GM12878 (cell line): ENCODE measurements around the gene AHCYL2. TPM values are rescaled to one million over a fixed set of nuclear protein-coding genes. Genes with fewer than 3 reads are reported as not detected.
"Not testable (repeated sequence)": the region's sequence is repeated elsewhere in the genome, so short reads cannot be mapped to it uniquely, and the experiment has no call there.

ENCODE experiments used
- ATAC-seq: fragments of 200-7000 bp; cut with Tn5 transposase; 3 replicates; pipeline ENCODE4 v1.9.1; 2020; ENCODE audit warnings: mild to moderate bottlenecking, moderate library complexity
- BruUV-seq: library from RNA; stranded (reverse); fragments of 400-500 nt; replicated peaks from 2 replicates; lab custom pipeline; 2021; lab: Mats Ljungman, UMichigan
- CTCF ChIA-PET: fragments of 300-600 bp; sonication (Branson Sonifier 250); formaldehyde crosslinking; extraction: SDS; loops from one replicate; lab custom pipeline; 2021; ENCODE audit warnings: inconsistent platforms; lab: Yijun Ruan, JAX
- POLR2A ChIA-PET: fragments of 350-600 bp; formaldehyde crosslinking; extraction: SDS; loops from one replicate; lab custom pipeline; 2021; ENCODE audit warnings: inconsistent platforms; lab: Charles Lee
- RAD21 ChIA-PET: fragments of 300-600 bp; sonication (Branson Sonifier 250); formaldehyde crosslinking; loops from one replicate; lab custom pipeline; 2023; ENCODE audit warnings: antibody characterized with exemption; ENCODE audit not compliant: unreplicated experiment; lab: Charles Lee
- SMC1A ChIA-PET: fragments of 300-600 bp; sonication (Branson Sonifier 250); formaldehyde crosslinking; loops from one replicate; lab custom pipeline; 2023; ENCODE audit not compliant: unreplicated experiment, uncharacterized antibody; lab: Charles Lee
- DNase-seq: peaks from one replicate; pipeline ENCODE4 v3.0.0-alpha.2; 2011; ENCODE audit warnings: low read depth, low spot score
- FAIRE-seq: peaks from 3 replicates; lab custom pipeline; 2011; peaks lifted over from hg19 to GRCh38; lab: Jason Lieb, UNC
- H2AFZ ChIP-seq: 2 replicates; pipeline ENCODE4 v1.6.0; 2011; ENCODE audit warnings: low read depth, low read length, control low read depth; ENCODE audit not compliant: control insufficient read depth
- H3K27ac ChIP-seq: 2 replicates; pipeline ENCODE4 v1.5.1; 2011; ENCODE audit warnings: control low read depth; ENCODE audit not compliant: control insufficient read depth, insufficient read depth
- H3K27me3 ChIP-seq, 2 experiments: replicated peaks in 1 of 2; 2 replicates each; pipeline versions ENCODE4 v1.6.0 to v1.6.1; 2011; ENCODE audit warnings: low read length in 1 of 2; ENCODE audit not compliant: control insufficient read depth in 2 of 2, insufficient read depth in 2 of 2
- H3K36me3 ChIP-seq, 2 experiments: 2 replicates each; pipeline ENCODE4 v1.5.1; 2011; ENCODE audit warnings: low read length in 1 of 2; ENCODE audit not compliant: control insufficient read depth in 2 of 2, insufficient read depth in 2 of 2
- H3K4me1 ChIP-seq: 2 replicates; pipeline ENCODE4 v1.6.1; 2011; ENCODE audit warnings: mild to moderate bottlenecking, low read length, moderate library complexity, mixed read lengths; ENCODE audit not compliant: control insufficient read depth, insufficient read depth
- H3K4me2 ChIP-seq: 2 replicates; pipeline ENCODE4 v1.6.0; 2011; ENCODE audit warnings: control low read depth; ENCODE audit not compliant: control insufficient read depth, insufficient read depth
- H3K4me3 ChIP-seq: fragments of 200-600 bp; sonication (generic); 2 replicates; pipeline ENCODE4 v1.5.1; 2016
- H3K79me2 ChIP-seq: 2 replicates; pipeline ENCODE4 v1.6.0; 2011; ENCODE audit warnings: low read length; ENCODE audit not compliant: control insufficient read depth, insufficient read depth
- H3K9ac ChIP-seq: 2 replicates; pipeline ENCODE4 v1.8.0; 2011; ENCODE audit warnings: low read length, control low read depth, mixed read lengths; ENCODE audit not compliant: control insufficient read depth, insufficient read depth
- H3K9me3 ChIP-seq: replicated peaks from 3 replicates; pipeline ENCODE4 v1.5.1; 2011; ENCODE audit warnings: mild to moderate bottlenecking, low read length; ENCODE audit not compliant: control insufficient read depth, insufficient read depth
- H4K20me1 ChIP-seq: 2 replicates; pipeline ENCODE4 v1.6.0; 2011; ENCODE audit not compliant: control insufficient read depth, insufficient read depth
- WGBS: methylation state at CpG from one replicate; pipeline ENCODE4 v1.1.6; 2016; ENCODE audit warnings: low lambda C conversion rate; ENCODE audit not compliant: insufficient replicate concordance, insufficient coverage; ENCODE audit errors: missing lambda C conversion rate; 5-methylcytosine and 5-hydroxymethylcytosine counted together
- in situ Hi-C: fragments of 300-500 bp; cut with MboI; formaldehyde crosslinking; loops from 9 replicates; pipeline ENCODE4 v1.14.3; 2018; ENCODE audit warnings: mixed read lengths
- intact Hi-C: fragments of 100-400 bp; cut with micrococcal nuclease; formaldehyde crosslinking; loops from one replicate; pipeline ENCODE4 v1.14.2; 2022; ENCODE audit not compliant: unreplicated experiment
- polyA plus RNA-seq, 11 experiments: library from polyadenylated mRNA; depleted of rRNA in 4 of 11; unstranded in 6 of 11; stranded (reverse) in 5 of 11; fragments of >200 nt; fragmentation: Nextera tagmentation in 4 of 11; fragmentation: Illumina TruSeq in 1 of 11; extraction: Ambion mirVana in 4 of 11; extraction: Trizol in 1 of 11; gene quantifications; 1 replicate in 1 of 11; 2 replicates in 10 of 11; pipeline versions ENCODE4 v1.2.1 to v1.2.3, GENCODE V29; 2011 to 2016; ENCODE audit warnings: inconsistent platforms in 2 of 11, missing spikeins in 2 of 11, low read depth in 1 of 11
- small RNA-seq: library from RNA; depleted of rRNA; stranded (forward); fragments of <200 nt; gene quantifications from one replicate; pipeline ENCODE3, GENCODE V24; 2014
- total RNA-seq, 4 experiments: library from RNA; depleted of rRNA in 3 of 4; stranded (reverse); fragments of >200 nt in 3 of 4; fragmentation: Illumina TruSeq in 1 of 4; extraction: Trizol in 1 of 4; gene quantifications; 2 replicates each; pipeline versions ENCODE4 v1.2.1 to v1.2.3, GENCODE V29; 2013 to 2021

AHCYL2 gene
- total and polyA plus RNA-seq, 10 of the 15 experiments (the other 5 are each of a cell fraction or from before 2014, with no cell fraction given): 1.7 to 29.1 (median 5.4) TPM

DNA sequence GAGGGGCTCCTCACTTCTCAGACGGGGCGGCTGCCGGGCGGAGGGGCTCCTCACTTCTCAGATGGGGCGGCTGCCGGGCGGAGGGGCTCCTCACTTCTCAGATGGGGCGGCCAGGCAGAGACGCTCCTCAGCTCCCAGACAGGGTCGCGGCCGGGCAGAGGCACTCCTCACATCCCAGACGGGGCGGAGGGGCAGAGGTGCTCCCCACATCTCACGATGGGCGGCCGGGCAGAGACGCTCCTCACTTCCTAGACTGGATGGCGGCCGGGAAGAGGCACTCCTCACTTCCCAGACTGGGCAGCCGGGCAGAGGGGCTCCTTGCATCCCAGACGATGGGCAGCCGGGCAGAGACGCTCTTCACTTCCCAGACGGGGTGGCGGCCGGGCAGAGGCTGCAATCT is 251.6 kb downstream of the AHCYL2 start:
- H2AFZ ChIP-seq, H3K4me3 ChIP-seq, H3K79me2 ChIP-seq, H3K9me3 ChIP-seq, H3K4me1 ChIP-seq, CTCF ChIA-PET, FAIRE-seq, POLR2A ChIA-PET, H3K27ac ChIP-seq, H3K27me3 ChIP-seq, SMC1A ChIA-PET, H4K20me1 ChIP-seq, H3K4me2 ChIP-seq, BruUV-seq, in situ Hi-C loops, ATAC-seq, H3K36me3 ChIP-seq, H3K9ac ChIP-seq, RAD21 ChIA-PET, DNase-seq: not testable (repeated sequence)
- intact Hi-C loops: loop anchor here (10.0 kb wide), 1 partner anchor 348 kb away; no protein-coding TSS in a partner anchor
- WGBS: 98% methylated on average over 12 of the region's 27 CpGs

Small RNA genes within 50 kb of the gene (small RNA-seq; reads per million reads assigned to genes)
- gene AC009244.1 (not detected), gene SNRPGP3 (not detected)

Other genes starting within 250 kb of the AHCYL2 start
- 72.7 and 77.4 TPM in 2 replicates for gene TNPO3, start 169.9 kb upstream of the AHCYL2 start, total RNA-seq (2014; rRNA removed)
- gene TNPO3, start 169.9 kb upstream of the AHCYL2 start, total RNA-seq (2014; rRNA removed; fragmentation: Illumina TruSeq; extraction: Trizol): 64.3 and 64.5 TPM in 2 replicates
- gene TNPO3, start 169.9 kb upstream of the AHCYL2 start, total RNA-seq (2021): 63.0 and 67.6 TPM in 2 replicates
- gene TNPO3, start 169.9 kb upstream of the AHCYL2 start, polyA plus RNA-seq (2011; rRNA removed): 46.6 and 56.7 TPM in 2 replicates
- 68.7 and 68.9 TPM in 2 replicates for gene TNPO3, start 169.9 kb upstream of the AHCYL2 start, polyA plus RNA-seq (2014; fragmentation: Illumina TruSeq; extraction: Trizol)
- 10 to 100 TPM; 17.6 to 23.5 TPM for gene TNPO3, start 169.9 kb upstream of the AHCYL2 start, polyA plus RNA-seq (2014; fragmentation: Nextera tagmentation; extraction: Ambion mirVana)
- 52.4 and 57.4 TPM in 2 replicates for gene TNPO3, start 169.9 kb upstream of the AHCYL2 start, polyA plus RNA-seq (2014; rRNA removed)
- 10 to 100 TPM; 84.5 to 91.8 TPM for gene TNPO3, start 169.9 kb upstream of the AHCYL2 start, polyA plus RNA-seq (2016; fragmentation: Nextera tagmentation; extraction: Ambion mirVana)
- gene TSPAN33, start 80.3 kb upstream of the AHCYL2 start, total RNA-seq (2014; rRNA removed): 108 and 109 TPM in 2 replicates
- 77.8 and 78.8 TPM in 2 replicates for gene TSPAN33, start 80.3 kb upstream of the AHCYL2 start, total RNA-seq (2014; rRNA removed; fragmentation: Illumina TruSeq; extraction: Trizol)
- 113 and 122 TPM in 2 replicates for gene TSPAN33, start 80.3 kb upstream of the AHCYL2 start, total RNA-seq (2021)
- 89.1 and 123 TPM in 2 replicates for gene TSPAN33, start 80.3 kb upstream of the AHCYL2 start, polyA plus RNA-seq (2011; rRNA removed)
- 78.5 and 94.8 TPM in 2 replicates for gene TSPAN33, start 80.3 kb upstream of the AHCYL2 start, polyA plus RNA-seq (2014; fragmentation: Illumina TruSeq; extraction: Trizol)
- 10 to 100 TPM; 17.8 to 30.0 TPM for gene TSPAN33, start 80.3 kb upstream of the AHCYL2 start, polyA plus RNA-seq (2014; fragmentation: Nextera tagmentation; extraction: Ambion mirVana)
- gene TSPAN33, start 80.3 kb upstream of the AHCYL2 start, polyA plus RNA-seq (2014; rRNA removed): 95.6 and 99.0 TPM in 2 replicates
- 10 to 100 TPM; 12.0 to 15.8 TPM for gene TSPAN33, start 80.3 kb upstream of the AHCYL2 start, polyA plus RNA-seq (2016; fragmentation: Nextera tagmentation; extraction: Ambion mirVana)
- gene SMO, start 36.4 kb upstream of the AHCYL2 start, total RNA-seq (2014; rRNA removed): 7.8 and 8.2 TPM in 2 replicates
- 3.0 and 3.3 TPM in 2 replicates for gene SMO, start 36.4 kb upstream of the AHCYL2 start, total RNA-seq (2014; rRNA removed; fragmentation: Illumina TruSeq; extraction: Trizol)
- 9.6 and 11.2 TPM in 2 replicates for gene SMO, start 36.4 kb upstream of the AHCYL2 start, total RNA-seq (2021)
- 0.91 and 1.5 TPM in 2 replicates for gene SMO, start 36.4 kb upstream of the AHCYL2 start, polyA plus RNA-seq (2011; rRNA removed)
- 3.2 and 4.6 TPM in 2 replicates for gene SMO, start 36.4 kb upstream of the AHCYL2 start, polyA plus RNA-seq (2014; fragmentation: Illumina TruSeq; extraction: Trizol)
- gene SMO, start 36.4 kb upstream of the AHCYL2 start, polyA plus RNA-seq (2014; fragmentation: Nextera tagmentation; extraction: Ambion mirVana): under 1 TPM; 0.40 to 0.62 TPM
- 8.2 and 8.3 TPM in 2 replicates for gene SMO, start 36.4 kb upstream of the AHCYL2 start, polyA plus RNA-seq (2014; rRNA removed)
- gene SMO, start 36.4 kb upstream of the AHCYL2 start, polyA plus RNA-seq (2016; fragmentation: Nextera tagmentation; extraction: Ambion mirVana): 1 to 10 TPM; 1.1 to 1.9 TPM
- 1.7 and 1.9 TPM in 2 replicates for gene STRIP2, start 209.4 kb downstream of the AHCYL2 start, total RNA-seq (2014; rRNA removed)
- 1.1 and 1.5 TPM in 2 replicates for gene STRIP2, start 209.4 kb downstream of the AHCYL2 start, total RNA-seq (2014; rRNA removed; fragmentation: Illumina TruSeq; extraction: Trizol)
- 1.7 and 1.8 TPM in 2 replicates for gene STRIP2, start 209.4 kb downstream of the AHCYL2 start, total RNA-seq (2021)
- gene STRIP2, start 209.4 kb downstream of the AHCYL2 start, polyA plus RNA-seq (2011; rRNA removed): 5.4 and 5.8 TPM in 2 replicates
- 1.2 and 1.8 TPM in 2 replicates for gene STRIP2, start 209.4 kb downstream of the AHCYL2 start, polyA plus RNA-seq (2014; fragmentation: Illumina TruSeq; extraction: Trizol)
- under 1 TPM; 0.48 to 0.58 TPM for gene STRIP2, start 209.4 kb downstream of the AHCYL2 start, polyA plus RNA-seq (2014; fragmentation: Nextera tagmentation; extraction: Ambion mirVana)
- 1.5 and 2.5 TPM in 2 replicates for gene STRIP2, start 209.4 kb downstream of the AHCYL2 start, polyA plus RNA-seq (2014; rRNA removed)
- gene STRIP2, start 209.4 kb downstream of the AHCYL2 start, polyA plus RNA-seq (2016; fragmentation: Nextera tagmentation; extraction: Ambion mirVana): 1 to 10 TPM; 3.0 to 3.2 TPM